HG02981 (cell line): ENCODE results near the gene POLDIP2.
A peak's percentile ranks its signal among the peaks of the same experiment; 100 is the strongest.

Experiments used
- ATAC-seq: cut with Tn5 transposase; IDR thresholded peaks from one replicate; pipeline ENCODE4 v1.9.1; 2021; ENCODE audit warnings: mild to moderate bottlenecking, moderate library complexity; ENCODE audit not compliant: unreplicated experiment

POLDIP2 gene

DNA sequence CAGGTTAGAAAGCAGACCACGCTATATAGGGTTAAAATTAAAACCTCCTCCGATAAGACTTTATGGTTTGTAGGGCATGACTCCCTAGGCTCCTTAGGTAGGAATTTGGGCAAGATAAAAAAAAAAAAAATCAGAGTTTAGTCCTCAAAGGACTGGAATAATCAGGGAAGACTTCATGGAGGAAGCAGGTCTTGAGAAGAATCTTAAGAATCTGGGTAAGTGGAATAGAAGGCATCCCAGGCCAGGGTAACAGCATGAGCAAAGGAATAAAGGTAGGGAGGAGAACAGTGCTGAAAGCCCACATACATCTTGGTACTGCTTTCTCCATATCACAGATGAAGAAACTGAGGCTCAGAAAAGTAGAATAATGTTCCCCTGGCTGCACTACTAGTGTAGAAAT lies 33.2 kb upstream of the POLDIP2 start:
- no peak for ATAC-seq

DNA sequence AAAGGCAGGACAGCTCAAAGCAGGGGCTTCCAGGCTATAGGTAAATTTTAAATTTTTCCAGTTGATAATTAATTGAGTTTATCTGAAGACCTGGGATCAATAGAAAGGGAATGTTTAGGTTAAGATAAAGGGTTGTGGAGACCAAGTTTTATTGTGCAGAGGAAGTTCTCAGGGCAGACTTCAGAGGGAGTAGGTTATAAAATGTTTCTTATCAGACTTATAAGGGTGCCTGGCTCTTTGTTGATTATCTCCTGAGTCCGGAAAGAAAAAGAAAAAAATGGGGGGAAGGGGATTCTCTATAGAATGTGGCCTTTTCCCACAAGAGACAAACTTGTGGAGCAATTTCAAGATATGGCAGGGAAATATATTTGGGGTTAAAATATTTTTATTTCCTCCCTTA lies 32.8 kb upstream of the POLDIP2 start:
- ATAC-seq = no peak

GRCh38 chr17:28388106-28388505 lies 30.8 kb upstream of the POLDIP2 start:
- ATAC-seq = no peak

DNA sequence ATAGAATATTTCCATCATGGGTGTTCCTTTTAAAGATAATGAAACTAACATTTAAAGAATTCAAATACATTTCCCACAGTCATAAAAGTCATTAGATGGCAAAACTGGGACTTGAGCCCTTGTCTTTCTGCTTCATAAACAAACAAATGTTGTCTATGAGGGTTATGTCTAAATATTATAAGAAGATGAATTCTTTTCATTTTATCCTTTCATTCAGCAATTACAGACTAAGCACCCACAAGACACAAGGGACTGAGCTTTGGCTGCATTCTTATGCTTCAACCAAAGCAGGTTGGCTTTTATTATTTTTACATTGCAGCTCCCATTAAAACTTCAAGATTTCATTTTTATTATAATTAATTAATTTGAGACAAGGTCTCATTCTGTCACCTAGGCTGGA lies 29.1 kb upstream of the POLDIP2 start:
- ATAC-seq = no peak

DNA sequence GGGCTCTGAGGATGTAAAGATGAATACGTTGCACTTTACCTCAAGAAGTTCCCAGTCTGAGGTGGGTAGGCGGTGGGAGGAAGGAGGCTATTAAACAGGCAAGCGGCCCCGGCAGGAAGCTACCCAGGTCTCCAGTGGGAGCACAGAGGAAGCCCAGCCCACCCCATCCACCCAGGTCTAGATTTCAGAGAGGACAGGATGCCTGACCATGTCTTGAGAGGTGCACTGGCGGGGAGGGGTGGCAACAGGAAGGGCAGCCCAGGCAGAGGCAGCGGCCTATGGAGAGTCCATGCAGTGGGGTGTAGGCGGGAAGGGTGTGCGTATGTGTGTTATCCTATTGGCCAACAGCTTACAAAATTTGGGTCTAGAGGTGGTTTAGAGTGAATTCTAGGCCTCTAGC lies 28.1 kb upstream of the POLDIP2 start:
- no peak for ATAC-seq

GRCh38 chr17:28385037-28385400 lies 27.7 kb upstream of the POLDIP2 start:
- peak; percentile 32 for ATAC-seq

GRCh38 chr17:28384281-28385036 lies 27.1 kb upstream of the POLDIP2 start:
- peak; percentile 73 for ATAC-seq

- no peak for ATAC-seq
These were observed 24.0 kb upstream of the POLDIP2 start for GRCh38 chr17:28381141-28381825.

- ATAC-seq = no peak
These were observed 22.8 kb upstream of the POLDIP2 start for GRCh38 chr17:28379814-28380801.

- ATAC-seq = no peak
These were observed 15.6 kb upstream of the POLDIP2 start for GRCh38 chr17:28372945-28373274.

- ATAC-seq = peak; percentile 27
These were observed 15.0 kb upstream of the POLDIP2 start for GRCh38 chr17:28372203-28372944.

- peak; percentile 64 for ATAC-seq
These were observed 14.2 kb upstream of the POLDIP2 start, which contains the start of gene SARM1 for GRCh38 chr17:28371245-28372202. Gene SARM1 (plus strand): TSS chr17:28371694. CDS start chr17:28372033, 339 bp downstream.

- ATAC-seq = no peak
These were observed 13.4 kb upstream of the POLDIP2 start for GRCh38 chr17:28370744-28371103.

- no peak for ATAC-seq
These were observed 12.9 kb upstream of the POLDIP2 start, which contains the start of gene VTN for GRCh38 chr17:28370035-28370743. Gene VTN (minus strand): TSS chr17:28370307. CDS start chr17:28370203, 104 bp downstream.

DNA sequence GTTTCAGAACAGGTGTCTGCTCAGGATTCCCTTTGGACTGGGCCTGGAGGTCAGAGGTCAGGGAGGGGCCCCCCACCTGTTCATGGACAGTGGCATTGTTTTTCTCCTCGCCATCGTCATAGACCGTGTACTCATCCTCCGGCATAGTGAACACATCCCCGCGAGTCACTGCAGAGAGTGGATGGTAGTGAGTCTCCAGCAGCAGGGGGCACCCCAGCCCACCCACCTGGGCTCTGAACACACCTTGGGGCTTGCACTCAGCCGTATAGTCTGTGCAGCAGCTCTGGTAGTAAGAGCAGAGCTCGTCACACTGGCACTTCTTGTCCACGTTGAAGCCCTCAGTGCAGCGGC lies 12.3 kb upstream of the POLDIP2 start:
- no peak for ATAC-seq

DNA sequence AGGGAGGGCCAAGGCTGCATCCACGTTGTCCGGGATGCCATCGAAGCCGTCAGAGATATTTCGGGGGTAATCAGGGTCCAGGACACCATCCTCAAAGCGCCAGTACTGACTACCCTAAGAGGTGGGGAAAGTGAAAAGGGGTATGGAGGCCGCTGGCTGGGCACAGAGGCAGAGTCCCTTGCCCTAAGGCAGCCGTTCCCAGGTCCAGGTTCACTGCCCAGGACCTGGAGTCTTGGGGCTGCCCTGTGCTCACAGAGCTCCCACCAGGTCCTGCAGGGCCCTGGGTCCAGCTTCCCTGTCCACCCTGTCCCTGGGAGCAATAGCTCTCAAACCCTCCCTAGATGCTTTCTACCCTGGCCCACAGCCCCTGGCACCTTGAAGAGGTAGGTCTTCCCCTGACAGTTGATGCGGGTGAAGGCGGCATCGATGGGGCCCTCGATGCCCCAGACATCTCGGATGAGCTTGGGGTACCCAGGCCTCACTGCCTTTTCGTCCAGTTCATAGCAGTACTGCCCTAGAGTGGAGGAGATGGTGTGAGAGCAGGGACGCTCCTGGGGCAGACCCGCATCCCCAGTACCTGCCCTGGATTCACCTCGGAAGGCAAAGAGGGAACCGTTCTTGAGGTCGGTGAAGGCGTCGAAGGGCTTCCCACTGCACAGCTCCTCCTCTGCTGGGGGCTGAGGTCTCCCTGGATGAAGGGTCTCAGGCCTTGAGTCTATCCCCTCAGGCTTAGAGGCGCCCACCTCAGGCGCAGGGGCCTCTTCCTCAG lies 11.8 kb upstream of the POLDIP2 start:
- ATAC-seq = no peak

DNA sequence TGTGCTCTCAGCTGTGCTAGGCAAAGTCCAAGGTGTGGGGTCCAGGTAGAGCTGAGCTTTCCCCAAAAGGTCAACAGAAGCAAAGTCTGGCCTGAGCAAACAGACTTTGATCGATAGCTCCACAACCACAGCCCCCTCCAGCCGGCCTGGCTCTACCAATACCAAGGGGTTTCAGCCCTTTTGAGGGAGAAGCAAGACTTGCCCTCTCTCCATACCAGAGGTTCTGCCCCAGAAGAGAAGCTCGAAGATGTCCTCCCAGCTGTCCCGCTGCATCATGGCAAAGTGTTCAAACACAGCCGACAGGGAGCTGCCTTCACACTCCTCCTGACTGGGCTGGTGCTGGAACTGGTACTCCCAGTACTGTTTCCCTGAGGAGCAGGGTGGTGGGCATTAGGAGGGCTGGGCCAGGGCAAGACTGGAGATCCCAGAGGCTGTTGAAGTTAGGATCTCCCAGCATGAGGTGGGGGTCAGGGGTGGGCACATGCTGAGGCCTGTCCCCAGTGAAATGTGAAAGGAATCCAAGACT lies 11.0 kb upstream of the POLDIP2 start:
- no peak for ATAC-seq
